ENCODE data around the gene FAM234B. TPM values are rescaled to one million over a fixed set of nuclear protein-coding genes. Genes with fewer than 3 reads are reported as not detected.
"Not testable (repeated sequence)": the region's sequence is repeated elsewhere in the genome, so short reads cannot be mapped to it uniquely, and the experiment has no call there.

FAM234B gene
- total RNA-seq, 1 experiment from 2014 or later, result 7.5 TPM

- Histone ChIP-seq H3K9me2 (ENCODE audit: insufficient read depth) (no peaks in the 10 kb centered on the region), H2AFZ (no peak overlapping the region), H3K4me3 (no peak overlapping the region), H3F3A (ENCODE audit: insufficient read depth, low read depth) (0 out of 2 replicates have a peak, but pooled peaks cover 4% of the 10 kb centered on the region), H3K9me3 (ENCODE audit: insufficient read depth, low read depth) (peaks cover 1% of the 10 kb centered on the region; the same call in 1 of the 2 replicates), H3K36me3 (ENCODE audit: low read depth) (no peaks in the 10 kb centered on the region), H3K27me3 (ENCODE audit: insufficient read depth, low read depth) (no peaks in the 10 kb centered on the region), H3K4me1 (replicated peaks; ENCODE audit: insufficient read depth) (peaks cover 11% of the 10 kb centered on the region; the same call in 1 of the 2 replicates), H3K27ac (no peak overlapping the region), H4K20me1 (ENCODE audit: insufficient read depth) (no peaks in the 10 kb centered on the region), H3K79me2 (ENCODE audit: low read depth) (no peaks in the 10 kb centered on the region), H3K4me2 (no peak overlapping the region)
- POLR2A ChIA-PET (ENCODE audit: unreplicated experiment), result no interaction called here
- TF ChIP-seq, protein P1, sequence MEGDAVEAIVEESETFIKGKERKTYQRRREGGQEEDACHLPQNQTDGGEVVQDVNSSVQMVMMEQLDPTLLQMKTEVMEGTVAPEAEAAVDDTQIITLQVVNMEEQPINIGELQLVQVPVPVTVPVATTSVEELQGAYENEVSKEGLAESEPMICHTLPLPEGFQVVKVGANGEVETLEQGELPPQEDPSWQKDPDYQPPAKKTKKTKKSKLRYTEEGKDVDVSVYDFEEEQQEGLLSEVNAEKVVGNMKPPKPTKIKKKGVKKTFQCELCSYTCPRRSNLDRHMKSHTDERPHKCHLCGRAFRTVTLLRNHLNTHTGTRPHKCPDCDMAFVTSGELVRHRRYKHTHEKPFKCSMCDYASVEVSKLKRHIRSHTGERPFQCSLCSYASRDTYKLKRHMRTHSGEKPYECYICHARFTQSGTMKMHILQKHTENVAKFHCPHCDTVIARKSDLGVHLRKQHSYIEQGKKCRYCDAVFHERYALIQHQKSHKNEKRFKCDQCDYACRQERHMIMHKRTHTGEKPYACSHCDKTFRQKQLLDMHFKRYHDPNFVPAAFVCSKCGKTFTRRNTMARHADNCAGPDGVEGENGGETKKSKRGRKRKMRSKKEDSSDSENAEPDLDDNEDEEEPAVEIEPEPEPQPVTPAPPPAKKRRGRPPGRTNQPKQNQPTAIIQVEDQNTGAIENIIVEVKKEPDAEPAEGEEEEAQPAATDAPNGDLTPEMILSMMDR (conservative IDR thresholded peaks at IDR 0.05), result no peak
- TF ChIP-seq EZH2 (IDR thresholded peaks at IDR 0.05; ENCODE audit: low read depth), result no peak
- intact Hi-C loops (cut with micrococcal nuclease; ENCODE audit: unreplicated experiment), result no loop called here
- no peak for DNase-seq
- BruUV-seq (replicated peaks), result no TSS peak
- CTCF ChIA-PET, result interaction anchor here (0.9 kb wide), 1 partner anchor 315 kb away, joined by 3 read pairs; no protein-coding TSS in a partner anchor
Measured at GRCh38 chr12:13046964-13047363, 2.8 kb downstream of the FAM234B start.

- H4K20me1 ChIP-seq (ENCODE audit: insufficient read depth), result no peaks in the 10 kb centered on the region
- no peak overlapping the region for H2AFZ ChIP-seq
- H3K9me3 ChIP-seq (ENCODE audit: insufficient read depth, low read depth), result peaks cover 17% of the 10 kb centered on the region
- ChIA-PET CTCF (no interaction called here), POLR2A (ENCODE audit: unreplicated experiment) (no interaction called here)
- peaks cover 12% of the 10 kb centered on the region for H3F3A ChIP-seq (ENCODE audit: insufficient read depth, low read depth)
- H3K27ac ChIP-seq, result no peak overlapping the region
- intact Hi-C loops (cut with micrococcal nuclease; ENCODE audit: unreplicated experiment), result no loop called here
- no TSS peak for BruUV-seq (replicated peaks)
- H3K4me3 ChIP-seq, result no peak overlapping the region
- H3K4me1 ChIP-seq (replicated peaks; ENCODE audit: insufficient read depth), result peaks cover 11% of the 10 kb centered on the region; the same call in 1 of the 2 replicates
- peaks cover 3% of the 10 kb centered on the region; the same call in 1 of the 2 replicates for H3K36me3 ChIP-seq (ENCODE audit: low read depth)
- no peaks in the 10 kb centered on the region for H3K27me3 ChIP-seq (ENCODE audit: insufficient read depth, low read depth)
- no peak overlapping the region for H3K4me2 ChIP-seq
- no peak for DNase-seq
- H3K9me2 ChIP-seq (ENCODE audit: insufficient read depth), result no peaks in the 10 kb centered on the region
- TF ChIP-seq EZH2 (IDR thresholded peaks at IDR 0.05; ENCODE audit: low read depth), result no peak
- TF ChIP-seq, protein P1 (conservative IDR thresholded peaks at IDR 0.05), result no peak
- H3K79me2 ChIP-seq (ENCODE audit: low read depth), result no peaks in the 10 kb centered on the region
Measured at GRCh38 chr12:13049816-13050215, 5.6 kb downstream of the FAM234B start.

- CTCF ChIA-PET, result interaction anchor here (1.2 kb wide), 1 partner anchor 28 kb away, joined by 5 read pairs; no protein-coding TSS in a partner anchor
- H3K27me3 ChIP-seq (ENCODE audit: insufficient read depth, low read depth), result no peaks in the 10 kb centered on the region
Measured at GRCh38 chr12:13052421-13052820, 8.2 kb downstream of the FAM234B start.

DNA sequence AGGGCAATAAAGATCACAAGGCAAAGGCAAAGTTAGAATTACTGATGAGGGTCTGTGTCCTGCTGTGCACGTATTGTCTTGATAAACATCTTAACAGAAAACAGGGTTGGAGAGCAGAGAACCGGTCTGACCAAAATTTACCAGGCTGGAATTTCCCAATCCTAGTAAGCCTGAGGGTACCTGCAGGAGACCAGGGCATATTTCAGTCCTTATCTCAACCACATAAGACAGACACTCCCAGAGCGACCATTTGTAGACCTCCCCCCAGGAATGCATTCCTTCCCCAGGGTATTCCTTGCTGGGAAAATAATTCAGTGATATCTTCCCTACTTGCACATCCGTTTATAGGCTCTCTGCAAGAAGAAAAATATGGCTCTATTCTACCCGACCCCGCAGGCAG lies 9.4 kb downstream of the FAM234B start:
- POLR2A ChIA-PET (ENCODE audit: unreplicated experiment); H3K79me2 ChIP-seq (ENCODE audit: low read depth); H3K9me2 ChIP-seq (ENCODE audit: insufficient read depth); CTCF ChIA-PET; H2AFZ ChIP-seq; H3F3A ChIP-seq (ENCODE audit: insufficient read depth, low read depth); H4K20me1 ChIP-seq (ENCODE audit: insufficient read depth); H3K4me2 ChIP-seq; BruUV-seq (replicated peaks); H3K4me1 ChIP-seq (replicated peaks; ENCODE audit: insufficient read depth); H3K4me3 ChIP-seq; H3K27ac ChIP-seq; H3K27me3 ChIP-seq (ENCODE audit: insufficient read depth, low read depth); intact Hi-C loops (cut with micrococcal nuclease; ENCODE audit: unreplicated experiment); H3K36me3 ChIP-seq (ENCODE audit: low read depth): not testable (repeated sequence)
- peaks cover 17% of the 10 kb centered on the region for H3K9me3 ChIP-seq (ENCODE audit: insufficient read depth, low read depth)
- peak; percentile 11 to 39 for DNase-seq

More at GRCh38 chr12:13052421-13052820, 8.2 kb downstream of the FAM234B start:
- Histone ChIP-seq H3K4me2 (no peak overlapping the region), H2AFZ (no peak overlapping the region), H3K9me2 (ENCODE audit: insufficient read depth) (no peaks in the 10 kb centered on the region), H4K20me1 (ENCODE audit: insufficient read depth) (no peaks in the 10 kb centered on the region), H3K9me3 (ENCODE audit: insufficient read depth, low read depth) (peaks cover 17% of the 10 kb centered on the region), H3K4me1 (replicated peaks; ENCODE audit: insufficient read depth) (no peaks in the 10 kb centered on the region), H3F3A (ENCODE audit: insufficient read depth, low read depth) (peaks cover 8% of the 10 kb centered on the region), H3K4me3 (no peak overlapping the region), H3K79me2 (ENCODE audit: low read depth) (no peaks in the 10 kb centered on the region), H3K27ac (no peak overlapping the region), H3K36me3 (ENCODE audit: low read depth) (peaks cover 3% of the 10 kb centered on the region; the same call in 1 of the 2 replicates)
- no peak for DNase-seq
- TF ChIP-seq, protein P1 (conservative IDR thresholded peaks at IDR 0.05), result no peak
- no peak for TF ChIP-seq EZH2 (IDR thresholded peaks at IDR 0.05; ENCODE audit: low read depth)
- POLR2A ChIA-PET (ENCODE audit: unreplicated experiment), result no interaction called here
- intact Hi-C loops (cut with micrococcal nuclease; ENCODE audit: unreplicated experiment), result no loop called here
- no TSS peak for BruUV-seq (replicated peaks)
